PC-9 (cell line): ENCODE results near the gene NUP62.

Experiments
- EZH2 ChIP-seq: fragments of 200-600 bp; sonication (generic); IDR thresholded peaks from 2 replicates; pipeline ENCODE4 v1.8.0; 2017; ENCODE audit warnings: antibody characterized with exemption, low read depth
- TF ChIP-seq, protein P1 (sequence below): fragments of 200-600 bp; sonication (generic); conservative IDR thresholded peaks from 2 replicates; pipeline ENCODE4 v1.6.1; 2017; ENCODE audit warnings: mixed run types, antibody characterized with exemption, mild to moderate bottlenecking, moderate library complexity

DNA sequence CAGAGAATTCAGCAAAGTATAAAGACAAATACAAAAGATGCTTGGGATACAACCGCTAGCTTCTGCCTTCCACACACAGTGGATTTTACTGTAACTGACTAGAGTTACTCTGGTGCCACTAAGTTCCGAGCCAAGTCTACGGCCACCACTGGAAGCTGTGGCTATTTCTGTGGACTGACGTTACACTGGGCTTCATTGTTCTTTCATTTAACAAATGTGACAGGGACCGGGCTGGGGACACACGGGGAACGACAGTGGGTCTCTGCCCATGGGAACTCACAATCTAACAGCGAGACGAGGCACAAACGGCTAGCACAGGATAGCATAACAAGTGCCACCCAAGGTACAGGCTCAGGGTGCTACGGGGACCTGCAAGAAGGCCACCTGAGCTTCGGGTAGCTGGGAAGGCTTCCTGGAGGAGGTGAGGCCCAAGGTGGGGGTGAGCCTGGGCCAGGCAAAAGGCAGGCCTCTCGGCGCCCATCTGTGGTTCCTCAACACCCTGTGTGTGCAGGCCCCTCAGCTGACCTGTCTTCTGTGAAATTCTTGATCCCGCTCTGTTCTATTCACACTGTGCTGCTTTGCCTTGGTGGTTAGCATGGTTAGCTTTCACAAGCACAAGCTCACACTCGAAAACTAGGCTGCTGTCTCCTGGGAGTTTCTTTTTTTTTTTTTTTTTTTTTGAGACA lies 22.3 kb downstream of the NUP62 start:
- TF ChIP-seq, protein P1, sequence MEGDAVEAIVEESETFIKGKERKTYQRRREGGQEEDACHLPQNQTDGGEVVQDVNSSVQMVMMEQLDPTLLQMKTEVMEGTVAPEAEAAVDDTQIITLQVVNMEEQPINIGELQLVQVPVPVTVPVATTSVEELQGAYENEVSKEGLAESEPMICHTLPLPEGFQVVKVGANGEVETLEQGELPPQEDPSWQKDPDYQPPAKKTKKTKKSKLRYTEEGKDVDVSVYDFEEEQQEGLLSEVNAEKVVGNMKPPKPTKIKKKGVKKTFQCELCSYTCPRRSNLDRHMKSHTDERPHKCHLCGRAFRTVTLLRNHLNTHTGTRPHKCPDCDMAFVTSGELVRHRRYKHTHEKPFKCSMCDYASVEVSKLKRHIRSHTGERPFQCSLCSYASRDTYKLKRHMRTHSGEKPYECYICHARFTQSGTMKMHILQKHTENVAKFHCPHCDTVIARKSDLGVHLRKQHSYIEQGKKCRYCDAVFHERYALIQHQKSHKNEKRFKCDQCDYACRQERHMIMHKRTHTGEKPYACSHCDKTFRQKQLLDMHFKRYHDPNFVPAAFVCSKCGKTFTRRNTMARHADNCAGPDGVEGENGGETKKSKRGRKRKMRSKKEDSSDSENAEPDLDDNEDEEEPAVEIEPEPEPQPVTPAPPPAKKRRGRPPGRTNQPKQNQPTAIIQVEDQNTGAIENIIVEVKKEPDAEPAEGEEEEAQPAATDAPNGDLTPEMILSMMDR = no peak
- TF ChIP-seq EZH2 = no peak
